ENCODE measurements around the gene CCNL2. TPM values are rescaled to one million over a fixed set of nuclear protein-coding genes. Genes with fewer than 3 reads are reported as not detected.

Gene CCNL2
- total and polyA plus RNA-seq, 7 donors = 40.2 to 71.8 (median 52.0) TPM

DNA sequence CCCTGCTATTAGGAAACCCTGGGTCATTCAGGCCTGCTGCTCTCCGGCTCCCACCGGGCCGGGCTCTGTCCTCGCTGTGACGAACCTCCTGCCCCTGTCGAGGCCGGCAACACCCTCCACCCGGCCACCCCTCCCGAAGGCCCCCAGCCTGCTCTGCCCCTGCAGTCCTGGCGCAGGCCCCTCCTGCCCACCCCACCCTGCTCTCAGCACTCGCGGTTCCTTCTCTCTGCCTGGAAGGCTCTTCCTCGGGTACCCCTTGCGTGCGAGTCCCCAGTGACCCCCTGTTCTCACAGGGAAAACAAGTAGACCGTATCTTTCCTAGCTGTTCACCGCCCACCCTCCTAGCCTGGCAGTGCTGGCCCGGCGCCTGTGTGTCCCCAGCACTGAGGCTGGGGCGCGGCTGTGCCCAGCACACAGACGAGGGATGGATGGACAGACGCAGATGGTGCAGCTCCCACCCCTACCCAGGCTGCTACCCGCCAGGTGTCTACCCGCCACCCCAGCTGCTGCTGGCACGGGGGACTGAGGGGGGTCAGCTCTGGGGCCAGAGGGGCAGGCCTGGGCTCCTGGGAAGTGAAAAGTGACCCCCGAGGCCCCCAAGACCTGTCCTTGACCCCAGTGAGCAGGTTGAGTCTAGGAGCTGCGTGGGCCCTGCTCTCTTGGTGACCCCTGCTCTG lies 33.3 kb upstream of the CCNL2 start:
- Histone ChIP-seq H3K27ac (peak overlapping the region; percentile 66), H3K9me3 (no peaks in the 10 kb centered on the region), H3K36me3 (ENCODE audit: insufficient read depth in 1 of 2, low read depth in 1 of 2) (no peaks in the 10 kb centered on the region), H3K4me3 (peak overlapping the region; percentile 22), H3K4me1 (peaks cover 25% of the 10 kb centered on the region), H3K27me3 (ENCODE audit: insufficient read depth in 3 of 3, low read length in 2 of 3) (peaks cover 0 to 14% (median 2%) of the 10 kb centered on the region in 3 donors)
- intact Hi-C loops (cut with DNase I) = no loop called here
- DNase-seq (no peak), ATAC-seq (no peak)
- 57 to 66% (median 64%) methylated on average over 25 to 28 of the region's 28 CpGs for WGBS, 3 donors
- TF ChIP-seq, protein P1, sequence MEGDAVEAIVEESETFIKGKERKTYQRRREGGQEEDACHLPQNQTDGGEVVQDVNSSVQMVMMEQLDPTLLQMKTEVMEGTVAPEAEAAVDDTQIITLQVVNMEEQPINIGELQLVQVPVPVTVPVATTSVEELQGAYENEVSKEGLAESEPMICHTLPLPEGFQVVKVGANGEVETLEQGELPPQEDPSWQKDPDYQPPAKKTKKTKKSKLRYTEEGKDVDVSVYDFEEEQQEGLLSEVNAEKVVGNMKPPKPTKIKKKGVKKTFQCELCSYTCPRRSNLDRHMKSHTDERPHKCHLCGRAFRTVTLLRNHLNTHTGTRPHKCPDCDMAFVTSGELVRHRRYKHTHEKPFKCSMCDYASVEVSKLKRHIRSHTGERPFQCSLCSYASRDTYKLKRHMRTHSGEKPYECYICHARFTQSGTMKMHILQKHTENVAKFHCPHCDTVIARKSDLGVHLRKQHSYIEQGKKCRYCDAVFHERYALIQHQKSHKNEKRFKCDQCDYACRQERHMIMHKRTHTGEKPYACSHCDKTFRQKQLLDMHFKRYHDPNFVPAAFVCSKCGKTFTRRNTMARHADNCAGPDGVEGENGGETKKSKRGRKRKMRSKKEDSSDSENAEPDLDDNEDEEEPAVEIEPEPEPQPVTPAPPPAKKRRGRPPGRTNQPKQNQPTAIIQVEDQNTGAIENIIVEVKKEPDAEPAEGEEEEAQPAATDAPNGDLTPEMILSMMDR (IDR thresholded peaks at IDR 0.05) = no peak

DNA sequence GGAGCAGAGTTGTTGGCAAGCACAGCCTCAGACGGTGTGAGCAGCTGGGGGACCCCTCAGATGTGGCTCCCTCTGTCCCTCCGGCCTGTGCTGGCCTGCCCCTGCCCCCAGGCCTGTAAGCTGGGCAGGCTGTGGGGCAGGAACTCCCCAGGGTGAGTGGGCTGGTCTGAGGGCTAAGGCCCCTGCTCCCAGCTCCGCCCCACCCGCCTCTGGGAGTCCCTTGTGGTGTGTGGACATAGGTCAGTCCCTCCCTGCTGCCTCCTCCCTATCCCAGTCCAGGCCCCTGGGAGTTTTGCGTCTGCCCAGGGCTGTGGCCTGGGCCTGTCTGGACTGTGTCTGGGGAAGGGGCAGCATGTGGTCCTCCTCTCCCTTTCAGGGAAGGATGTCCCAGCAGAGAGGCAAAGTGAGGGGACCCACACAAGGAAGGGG lies 32.7 kb upstream of the CCNL2 start:
- intact Hi-C loops (cut with DNase I) = no loop called here
- Histone ChIP-seq H3K4me1 (peaks cover 22% of the 10 kb centered on the region), H3K4me3 (peak overlapping the region; percentile 32), H3K27me3 (ENCODE audit: insufficient read depth in 3 of 3, low read length in 2 of 3) (peaks cover 0 to 10% (median 2%) of the 10 kb centered on the region in 3 donors), H3K9me3 (no peaks in the 10 kb centered on the region), H3K36me3 (ENCODE audit: insufficient read depth in 1 of 2, low read depth in 1 of 2) (no peaks in the 10 kb centered on the region), H3K27ac (peak overlapping the region; percentile 66)
- TF ChIP-seq, protein P1 (IDR thresholded peaks at IDR 0.05) = no peak
- 41 to 51% (median 47%) methylated on average over 5 of the region's 5 CpGs for WGBS, 3 donors
- DNase-seq (peak; percentile 76 to 90), ATAC-seq (peak in 3 of 4 donors; percentile 20 to 26 (median 26))

DNA sequence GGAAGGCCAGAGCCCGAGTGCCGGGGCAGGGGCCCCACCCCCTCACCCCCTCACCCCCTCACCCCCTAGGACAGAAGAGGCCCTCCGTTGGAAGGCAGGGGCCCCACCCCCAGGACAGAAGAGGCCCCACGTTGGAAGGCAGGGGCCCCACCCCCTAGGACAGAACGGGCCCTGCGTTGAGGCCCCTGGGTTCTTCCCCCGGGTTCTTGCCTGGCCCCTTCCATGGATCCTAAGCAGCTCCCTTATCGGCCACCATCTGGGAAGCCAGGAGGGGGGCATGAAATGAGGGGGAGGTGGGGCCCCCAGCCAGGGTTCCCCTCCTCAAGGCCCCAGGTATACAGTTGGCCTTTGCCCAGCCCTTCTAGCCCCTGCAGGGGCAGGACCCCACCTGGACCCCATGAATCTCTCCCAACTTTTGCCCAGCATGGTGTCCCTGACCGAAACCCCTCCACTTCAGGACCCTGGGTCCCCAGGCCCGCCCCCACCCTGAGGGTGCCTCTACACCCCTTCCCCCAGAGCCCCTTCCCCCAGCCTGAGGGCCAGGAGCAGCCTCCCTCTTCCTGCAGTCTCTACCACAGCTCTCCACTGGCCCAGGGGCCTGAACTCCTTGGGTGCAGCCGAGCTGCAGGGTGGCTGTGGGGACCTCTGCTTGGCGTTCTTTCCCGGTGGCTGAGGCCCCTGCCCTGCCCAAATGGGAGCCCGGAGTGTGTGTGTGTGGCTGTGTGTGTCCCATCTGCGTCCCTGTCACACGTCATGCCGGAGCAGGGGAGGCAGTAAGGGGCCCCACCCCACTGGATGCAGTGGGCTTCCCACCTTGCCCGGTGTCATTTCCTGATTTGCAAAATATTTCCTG lies 32.1 kb upstream of the CCNL2 start:
- Histone ChIP-seq H3K9me3 (no peaks in the 10 kb centered on the region), H3K4me1 (peaks cover 16% of the 10 kb centered on the region), H3K27ac (peak overlapping the region; percentile 66), H3K36me3 (ENCODE audit: insufficient read depth in 1 of 2, low read depth in 1 of 2) (no peaks in the 10 kb centered on the region), H3K4me3 (peak overlapping the region; percentile 36), H3K27me3 (ENCODE audit: insufficient read depth in 3 of 3, low read length in 2 of 3) (peaks cover 0 to 11% (median 2%) of the 10 kb centered on the region in 3 donors)
- no peak for ATAC-seq
- 42 to 47% (median 44%) methylated on average over 17 to 18 of the region's 18 CpGs for WGBS, 3 donors
- no peak for DNase-seq
- intact Hi-C loops (cut with DNase I) = no loop called here
- TF ChIP-seq, protein P1 (IDR thresholded peaks at IDR 0.05) = no peak

DNA sequence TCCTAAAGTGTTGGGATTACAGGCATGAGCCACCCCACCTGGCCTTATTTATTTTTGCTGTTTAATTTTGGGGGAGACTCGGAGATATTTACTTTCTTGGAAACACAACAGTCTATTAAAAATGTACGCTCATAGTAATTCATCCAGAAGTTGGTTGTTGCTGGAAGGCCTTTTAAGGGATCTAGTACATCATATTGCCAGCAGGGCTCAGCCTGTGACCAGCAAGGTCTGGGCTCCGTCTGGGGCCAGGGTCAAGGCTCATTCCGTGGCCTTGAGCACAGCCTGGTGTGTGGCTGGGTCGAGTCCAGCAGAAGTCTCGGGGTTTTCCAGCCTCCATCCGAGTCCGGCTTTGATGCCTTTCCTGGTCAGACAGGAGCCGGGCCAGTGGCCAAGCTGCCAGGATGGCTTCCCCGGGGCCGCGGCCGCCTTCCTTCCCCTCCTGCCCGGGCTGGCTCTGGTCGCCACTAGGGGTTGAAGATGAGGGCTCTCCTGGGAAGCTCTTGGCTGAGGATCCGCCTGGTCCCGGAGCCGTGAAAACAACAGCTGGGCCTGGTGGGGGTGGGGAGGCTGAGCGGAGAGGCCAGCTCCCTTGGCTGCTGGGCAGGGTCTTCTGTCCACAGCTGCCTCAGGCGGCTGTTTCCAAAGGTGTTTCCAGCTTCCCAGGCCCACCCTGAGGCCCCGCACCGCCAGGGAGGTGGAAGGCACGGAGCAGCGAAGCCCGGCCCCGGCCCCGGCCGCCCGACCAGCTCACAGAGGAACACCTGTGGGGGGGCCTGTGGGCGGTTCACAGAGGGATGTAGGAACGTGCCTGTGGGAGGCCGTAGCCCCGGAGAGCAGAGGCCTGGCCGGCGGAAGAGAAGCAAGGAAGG lies 31.2 kb upstream of the CCNL2 start:
- H3K4me1 ChIP-seq = peaks cover 16% of the 10 kb centered on the region
- 6 to 17% (median 12%) methylated on average over 27 to 35 of the region's 35 CpGs for WGBS, 3 donors
- DNase-seq (peak; percentile 74 to 90), ATAC-seq (peak; percentile 52 to 75 (median 66))
- intact Hi-C loops (cut with DNase I) = no loop called here
- TF ChIP-seq, protein P1 (IDR thresholded peaks at IDR 0.05) = no peak
- H3K36me3 ChIP-seq (ENCODE audit: insufficient read depth in 1 of 2, low read depth in 1 of 2) = no peaks in the 10 kb centered on the region
- H3K27me3 ChIP-seq (ENCODE audit: insufficient read depth in 3 of 3, low read length in 2 of 3) = peaks cover 0 to 13% (median 2%) of the 10 kb centered on the region in 3 donors
- peak overlapping the region; percentile 36 for H3K4me3 ChIP-seq
- peak overlapping the region; percentile 66 for H3K27ac ChIP-seq
- H3K9me3 ChIP-seq = no peaks in the 10 kb centered on the region
